Left lung (tissue), 14 donors: Measurements from ENCODE around the gene SNRPN. TPM values are rescaled to one million over a fixed set of nuclear protein-coding genes. Genes with fewer than 3 reads are reported as not detected.

ENCODE experiments used
- ATAC-seq: fragments of 200-7000 bp; cut with Tn5 transposase; one replicate; pipeline ENCODE4 v1.9.1; 2020; ENCODE audit warnings: moderate library complexity
- DNase-seq, 4 donors: peaks; one replicate each; pipeline ENCODE4 v3.0.0-alpha.2; 2013 to 2020
- H3K27ac ChIP-seq, 2 donors: fragments of 200-600 bp; sonication (generic) in 1 of 2; one replicate each; pipeline versions ENCODE4 v1.5.0 to v1.8.0; 2020 to 2021
- H3K27me3 ChIP-seq, 2 donors: fragments of 200-600 bp; sonication (generic) in 1 of 2; one replicate each; pipeline versions ENCODE4 v1.5.0 to v1.8.0; 2020 to 2021
- H3K36me3 ChIP-seq, 2 donors: fragments of 200-600 bp; sonication (generic) in 1 of 2; one replicate each; pipeline versions ENCODE4 v1.5.0 to v1.8.0; 2020 to 2021
- H3K4me1 ChIP-seq, 2 donors: fragments of 200-600 bp; one replicate each; pipeline ENCODE4 v1.8.0; 2021
- H3K4me3 ChIP-seq, 2 donors: fragments of 200-600 bp; sonication (generic) in 1 of 2; one replicate each; pipeline versions ENCODE4 v1.5.0 to v1.8.0; 2020 to 2021; ENCODE audit warnings: mild to moderate bottlenecking in 1 of 2
- H3K9me3 ChIP-seq, 2 donors: fragments of 200-600 bp; sonication (generic) in 1 of 2; one replicate each; pipeline versions ENCODE4 v1.5.0 to v1.8.0; 2020 to 2021
- intact Hi-C, 2 donors: fragments of 100-400 bp; cut with DNase I; formaldehyde crosslinking; loops; one replicate each; pipeline versions ENCODE4 v1.11.2 to v1.14.2; 2022
- long read RNA-seq, 12 donors: library from polyadenylated mRNA in 2 of 12; unstranded in 2 of 12; transcript quantifications; one replicate each; pipeline ENCODE4 v2.0.0 and lab custom pipeline, GENCODE V29; 2019 to 2026
- polyA plus RNA-seq, 6 donors: library from polyadenylated mRNA; unstranded; fragments of 120-200 nt; gene quantifications; one replicate each; pipeline ENCODE4 v1.2.1, GENCODE V29; 2013; ENCODE audit not compliant: insufficient read length in 6 of 6
- total RNA-seq, 2 donors: library from RNA; stranded (reverse); fragmentation: NEBNext Ultra II Directional; extraction: Animal tissue kit (Norgen Biotek cat#: 25700); gene quantifications; one replicate each; pipeline ENCODE4 v1.2.1, GENCODE V29; 2021
- TF ChIP-seq, protein P1 (sequence below), 2 donors: fragments of 200-600 bp; sonication (generic) in 1 of 2; IDR thresholded peaks; one replicate each; pipeline versions ENCODE4 v1.5.0 to v1.8.0; 2021; ENCODE audit warnings: antibody characterized with exemption in 2 of 2
- donor health status: DM: no; HTN: yes; CAD: no.
- donor health status: DM: no; HTN: no; CAD: no.

Gene SNRPN
- 100 to 1,000 TPM in 1 of 2 donors, 10 to 100 TPM in 1; 67.4 to 100 TPM for total RNA-seq
- 100 to 1,000 TPM; 216 to 270 (median 251) TPM for polyA plus RNA-seq
- long read RNA-seq, donor 1, transcript SNRPN-202 (10 exons, 1,528 nt) = major isoform, 101 of 254 reads
- long read RNA-seq, donor 1, transcript SNRPN-203 (12 exons, 1,605 nt) = minor isoform, 6 of 254 reads
- long read RNA-seq, donor 1, partial matches to known transcripts = 139 of 254 reads
- long read RNA-seq, donor 1, other reads (novel, unspliced or antisense) = 7 of 254 reads
- long read RNA-seq, donor 2, transcript SNRPN-202 (10 exons, 1,528 nt) = major isoform, 73 of 164 reads
- long read RNA-seq, donor 2, partial matches to known transcripts = 81 of 164 reads
- long read RNA-seq, donor 2, other reads (novel, unspliced or antisense) = 6 of 164 reads
- long read RNA-seq, donor 3, transcript SNRPN-202 (10 exons, 1,528 nt) = major isoform, 100 of 221 reads
- long read RNA-seq, donor 3, partial matches to known transcripts = 108 of 221 reads
- long read RNA-seq, donor 3, other reads (novel, unspliced or antisense) = 6 of 221 reads
- long read RNA-seq, donor 4, transcript SNRPN-202 (10 exons, 1,528 nt) = major isoform, 189 of 225 reads
- long read RNA-seq, donor 4, partial matches to known transcripts = 10 of 225 reads
- long read RNA-seq, donor 4, other reads (novel, unspliced or antisense) = 25 of 225 reads
- long read RNA-seq, donor 5, transcript SNRPN-202 (10 exons, 1,528 nt) = major isoform, 65 of 152 reads
- long read RNA-seq, donor 5, transcript SNRPN-203 (12 exons, 1,605 nt) = minor isoform, 6 of 152 reads
- long read RNA-seq, donor 5, partial matches to known transcripts = 71 of 152 reads
- long read RNA-seq, donor 5, other reads (novel, unspliced or antisense) = 9 of 152 reads
- long read RNA-seq, donor 6, transcript SNRPN-203 (12 exons, 1,605 nt) = minor isoform, 8 of 182 reads
- long read RNA-seq, donor 6, transcript SNRPN-202 (10 exons, 1,528 nt) = major isoform, 79 of 182 reads
- long read RNA-seq, donor 6, partial matches to known transcripts = 94 of 182 reads
- long read RNA-seq, donor 6, other reads (novel, unspliced or antisense) = 0 of 182 reads
- long read RNA-seq, donor 7, transcript SNRPN-202 (10 exons, 1,528 nt) = major isoform, 37 of 60 reads
- long read RNA-seq, donor 7, partial matches to known transcripts = 21 of 60 reads
- long read RNA-seq, donor 7, other reads (novel, unspliced or antisense) = 0 of 60 reads
- long read RNA-seq, donor 8, transcript SNRPN-202 (10 exons, 1,528 nt) = major isoform, 67 of 123 reads
- long read RNA-seq, donor 8, partial matches to known transcripts = 44 of 123 reads
- long read RNA-seq, donor 8, other reads (novel, unspliced or antisense) = 9 of 123 reads
- long read RNA-seq, donor 9 = 0 reads
- long read RNA-seq, donor 10, transcript SNRPN-202 (10 exons, 1,528 nt) = major isoform, 169 of 217 reads
- long read RNA-seq, donor 10, partial matches to known transcripts = 4 of 217 reads
- long read RNA-seq, donor 10, other reads (novel, unspliced or antisense) = 40 of 217 reads
- long read RNA-seq, donor 11 = 0 reads
- long read RNA-seq, donor 12, transcript SNRPN-202 (10 exons, 1,528 nt) = major isoform, 53 of 105 reads
- long read RNA-seq, donor 12, partial matches to known transcripts = 43 of 105 reads
- long read RNA-seq, donor 12, other reads (novel, unspliced or antisense) = 5 of 105 reads

DNA sequence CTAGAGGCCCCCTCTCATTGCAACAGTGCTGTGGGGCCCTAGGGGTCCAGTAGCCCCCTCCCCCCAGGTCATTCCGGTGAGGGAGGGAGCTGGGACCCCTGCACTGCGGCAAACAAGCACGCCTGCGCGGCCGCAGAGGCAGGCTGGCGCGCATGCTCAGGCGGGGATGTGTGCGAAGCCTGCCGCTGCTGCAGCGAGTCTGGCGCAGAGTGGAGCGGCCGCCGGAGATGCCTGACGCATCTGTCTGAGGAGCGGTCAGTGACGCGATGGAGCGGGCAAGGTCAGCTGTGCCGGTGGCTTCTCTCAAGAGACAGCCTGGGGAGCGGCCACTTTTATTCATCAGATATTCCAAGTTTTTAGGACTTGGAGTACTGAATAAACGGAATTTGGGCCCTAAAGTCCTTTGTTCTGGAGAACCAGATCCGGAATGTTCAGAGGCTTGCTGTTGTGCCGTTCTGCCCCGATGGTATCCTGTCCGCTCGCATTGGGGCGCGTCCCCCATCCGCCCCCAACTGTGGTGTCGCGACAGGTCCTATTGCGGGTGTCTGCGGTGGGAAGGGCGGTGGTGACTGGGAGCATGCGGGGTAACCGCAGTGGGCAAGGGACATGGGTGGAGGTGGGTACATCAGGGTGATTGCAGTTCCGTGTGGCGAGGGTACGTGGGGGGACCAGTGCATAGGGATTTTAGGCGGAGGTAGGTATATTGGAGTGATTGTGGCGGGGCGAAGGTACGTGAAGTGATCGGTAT, at the start of gene SNRPN, which contains the start of gene SNURF:
TSS of gene SNRPN (plus strand) at position 205 of the 748 bp plus-strand sequence. CDS start 19,467 bp downstream, outside the sequence.
TSS of gene SNURF (plus strand) at position 205 of the 748 bp plus-strand sequence. CDS start at position 267, 62 bp downstream.
- DNase-seq (peak; percentile 41 to 92 (median 78)), ATAC-seq (peak; percentile 83)
- intact Hi-C loops = no loop called here
- TF ChIP-seq, protein P1, sequence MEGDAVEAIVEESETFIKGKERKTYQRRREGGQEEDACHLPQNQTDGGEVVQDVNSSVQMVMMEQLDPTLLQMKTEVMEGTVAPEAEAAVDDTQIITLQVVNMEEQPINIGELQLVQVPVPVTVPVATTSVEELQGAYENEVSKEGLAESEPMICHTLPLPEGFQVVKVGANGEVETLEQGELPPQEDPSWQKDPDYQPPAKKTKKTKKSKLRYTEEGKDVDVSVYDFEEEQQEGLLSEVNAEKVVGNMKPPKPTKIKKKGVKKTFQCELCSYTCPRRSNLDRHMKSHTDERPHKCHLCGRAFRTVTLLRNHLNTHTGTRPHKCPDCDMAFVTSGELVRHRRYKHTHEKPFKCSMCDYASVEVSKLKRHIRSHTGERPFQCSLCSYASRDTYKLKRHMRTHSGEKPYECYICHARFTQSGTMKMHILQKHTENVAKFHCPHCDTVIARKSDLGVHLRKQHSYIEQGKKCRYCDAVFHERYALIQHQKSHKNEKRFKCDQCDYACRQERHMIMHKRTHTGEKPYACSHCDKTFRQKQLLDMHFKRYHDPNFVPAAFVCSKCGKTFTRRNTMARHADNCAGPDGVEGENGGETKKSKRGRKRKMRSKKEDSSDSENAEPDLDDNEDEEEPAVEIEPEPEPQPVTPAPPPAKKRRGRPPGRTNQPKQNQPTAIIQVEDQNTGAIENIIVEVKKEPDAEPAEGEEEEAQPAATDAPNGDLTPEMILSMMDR (IDR thresholded peaks at IDR 0.05) = no peak
- peak within 1 kb of the TSS; percentile 83 to 86 for H3K27ac ChIP-seq
- no peaks in the 10 kb centered on the region for H3K36me3 ChIP-seq
- H3K4me3 ChIP-seq = peak within 1 kb of the TSS; percentile 45 to 54
- H3K27me3 ChIP-seq = peaks cover 0 to 16% of the 10 kb centered on the region in 2 donors
- H3K9me3 ChIP-seq = peaks cover 0 to 15% of the 10 kb centered on the region in 2 donors
- H3K4me1 ChIP-seq = no peaks in the 10 kb centered on the region

DNA sequence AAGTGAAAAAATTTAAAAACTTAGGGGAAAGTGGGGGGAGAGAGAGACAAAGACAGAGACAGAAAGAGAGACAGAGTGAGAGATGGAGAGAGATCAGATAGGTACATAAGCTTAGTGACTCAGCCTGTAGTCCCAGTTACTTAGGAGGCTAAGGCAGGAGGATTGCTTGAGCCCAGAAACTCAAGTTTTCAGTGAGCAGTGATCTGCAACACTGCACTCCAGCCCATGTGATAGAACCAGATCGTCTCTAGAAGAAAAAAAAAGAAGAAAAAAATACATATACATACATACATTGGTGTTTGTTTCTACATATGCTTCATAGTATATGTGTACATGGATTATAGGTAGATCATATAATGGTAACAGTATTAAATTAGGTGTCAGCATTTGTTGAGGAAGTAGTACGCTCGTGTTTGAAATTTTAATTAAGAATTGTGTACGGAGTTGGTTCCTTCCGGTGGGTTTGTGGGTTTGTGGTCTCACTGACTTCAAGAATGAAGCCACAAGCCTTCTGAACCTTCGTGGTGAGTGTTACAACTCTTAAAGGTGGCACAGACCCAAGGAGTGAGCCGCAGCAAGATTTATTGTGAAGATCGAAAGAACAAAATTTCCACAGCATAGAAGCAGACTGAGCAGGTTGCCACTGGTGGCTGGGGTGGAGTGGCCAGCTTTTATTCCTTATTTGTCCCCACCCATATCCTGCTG, 38.3 kb upstream of the SNRPN start:
- no peak for ATAC-seq
- intact Hi-C loops = no loop called here
- Histone ChIP-seq H3K27me3 (no peaks in the 10 kb centered on the region), H3K27ac (no peak overlapping the region), H3K4me1 (no peaks in the 10 kb centered on the region), H3K4me3 (no peak overlapping the region), H3K36me3 (no peaks in the 10 kb centered on the region), H3K9me3 (peaks cover 0 to 38% of the 10 kb centered on the region in 2 donors)
- TF ChIP-seq, protein P1 (IDR thresholded peaks at IDR 0.05) = no peak
- no peak for DNase-seq

DNA sequence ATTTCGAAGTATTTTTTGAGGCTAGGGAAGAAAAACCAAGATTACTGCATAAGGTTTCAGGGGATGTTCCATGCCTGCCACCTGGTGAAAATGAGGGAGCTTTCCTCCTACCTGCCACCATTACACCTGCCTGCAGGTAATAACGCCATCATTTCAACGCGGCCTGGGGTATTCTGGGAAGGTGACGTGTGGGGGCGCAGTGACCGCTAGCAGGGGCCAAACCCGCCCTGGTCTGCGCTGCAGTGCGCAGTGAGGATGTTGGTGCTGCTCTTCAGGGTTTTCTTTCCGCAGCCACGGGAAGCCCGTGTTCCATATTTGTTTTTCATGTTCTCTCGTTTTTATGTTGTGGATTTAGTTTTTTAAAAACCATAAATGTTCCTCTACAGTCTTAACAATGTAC, 37.4 kb upstream of the SNRPN start:
- Histone ChIP-seq H3K36me3 (no peaks in the 10 kb centered on the region), H3K27ac (no peak overlapping the region), H3K4me1 (no peaks in the 10 kb centered on the region), H3K9me3 (peaks cover 0 to 32% of the 10 kb centered on the region in 2 donors), H3K4me3 (no peak overlapping the region), H3K27me3 (no peaks in the 10 kb centered on the region)
- DNase-seq (no peak), ATAC-seq (no peak)
- intact Hi-C loops = no loop called here
- TF ChIP-seq, protein P1 (IDR thresholded peaks at IDR 0.05) = no peak
